Body of pancreas (tissue), 4 donors: ENCODE measurements around the gene DOK6.

Experiments used
- POLR2A ChIP-seq, 3 donors: fragments of 450-650 bp; IDR thresholded peaks; one replicate each; pipeline ENCODE4 v1.6.1; 2016; ENCODE audit warnings: antibody characterized with exemption in 3 of 3, mild to moderate bottlenecking in 2 of 3
- TF ChIP-seq, protein P1 (sequence below), 7 experiments: fragments of 450-650 bp in 4 of 7; fragments of 200-600 bp in 3 of 7; sonication (generic) in 3 of 7; IDR thresholded peaks; one replicate each; pipeline ENCODE4 v1.5.1; 2016 to 2019; ENCODE audit warnings: antibody characterized with exemption in 7 of 7

- no peak for TF ChIP-seq POLR2A (IDR thresholded peaks at IDR 0.05)
- TF ChIP-seq, protein P1, sequence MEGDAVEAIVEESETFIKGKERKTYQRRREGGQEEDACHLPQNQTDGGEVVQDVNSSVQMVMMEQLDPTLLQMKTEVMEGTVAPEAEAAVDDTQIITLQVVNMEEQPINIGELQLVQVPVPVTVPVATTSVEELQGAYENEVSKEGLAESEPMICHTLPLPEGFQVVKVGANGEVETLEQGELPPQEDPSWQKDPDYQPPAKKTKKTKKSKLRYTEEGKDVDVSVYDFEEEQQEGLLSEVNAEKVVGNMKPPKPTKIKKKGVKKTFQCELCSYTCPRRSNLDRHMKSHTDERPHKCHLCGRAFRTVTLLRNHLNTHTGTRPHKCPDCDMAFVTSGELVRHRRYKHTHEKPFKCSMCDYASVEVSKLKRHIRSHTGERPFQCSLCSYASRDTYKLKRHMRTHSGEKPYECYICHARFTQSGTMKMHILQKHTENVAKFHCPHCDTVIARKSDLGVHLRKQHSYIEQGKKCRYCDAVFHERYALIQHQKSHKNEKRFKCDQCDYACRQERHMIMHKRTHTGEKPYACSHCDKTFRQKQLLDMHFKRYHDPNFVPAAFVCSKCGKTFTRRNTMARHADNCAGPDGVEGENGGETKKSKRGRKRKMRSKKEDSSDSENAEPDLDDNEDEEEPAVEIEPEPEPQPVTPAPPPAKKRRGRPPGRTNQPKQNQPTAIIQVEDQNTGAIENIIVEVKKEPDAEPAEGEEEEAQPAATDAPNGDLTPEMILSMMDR (IDR thresholded peaks at IDR 0.05), result no peak
Measured at GRCh38 chr18:69494841-69495240, 94.2 kb downstream of the DOK6 start.
